ENCODE results near the gene ROGDI. TPM values are rescaled to one million over a fixed set of nuclear protein-coding genes. Genes with fewer than 3 reads are reported as not detected.

Gene ROGDI
- total and polyA plus RNA-seq, 7 donors = 23.4 to 72.8 (median 47.9) TPM

DNA sequence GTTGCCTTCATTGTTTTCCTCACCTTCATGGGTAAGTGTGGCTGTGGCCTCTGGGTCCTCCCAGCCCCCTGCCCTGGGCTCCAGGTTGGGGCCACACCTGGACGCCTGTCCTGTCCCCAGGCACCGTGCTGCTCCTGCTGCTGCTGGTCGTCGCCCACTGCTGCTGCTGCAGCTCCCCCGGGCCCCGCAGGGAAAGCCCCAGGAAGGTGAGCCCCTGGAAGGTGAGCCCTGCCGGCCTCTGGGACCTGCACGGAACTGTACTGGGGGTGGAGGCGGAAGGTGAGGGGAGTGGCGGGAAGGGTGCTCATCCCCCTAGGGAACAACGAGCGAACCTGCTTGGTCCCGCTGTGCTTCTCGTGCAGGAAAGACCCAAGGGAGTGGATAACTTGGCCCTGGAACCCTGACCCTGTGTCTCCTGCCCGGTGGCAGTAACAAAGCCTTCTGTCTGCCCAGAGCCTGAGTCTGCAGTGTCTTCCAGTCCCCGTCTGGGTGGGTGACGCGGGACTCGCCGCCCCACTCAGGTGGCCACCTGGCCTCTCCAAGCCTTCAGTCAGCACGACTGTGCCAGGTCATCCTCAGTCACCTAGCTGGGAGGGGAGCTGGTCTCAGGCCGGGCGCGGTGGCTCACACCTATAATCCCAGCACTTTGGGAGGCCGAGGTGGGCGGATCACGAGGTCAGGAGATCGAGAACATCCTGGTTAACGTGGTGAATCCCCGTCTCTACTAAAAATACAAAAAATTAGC is 6.4 kb downstream of the ROGDI start:
- Histone ChIP-seq H3K4me3 (peak overlapping the region in 1 of 4 donors; percentile 22), H3K9me3 (no peaks in the 10 kb centered on the region), H3K27me3 (no peaks in the 10 kb centered on the region), H3K36me3 (peaks cover 0 to 33% (median 13%) of the 10 kb centered on the region in 4 donors), H3K27ac (peak overlapping the region in 1 of 4 donors; percentile 26), H3K4me1 (peaks cover 0 to 8% (median 5%) of the 10 kb centered on the region in 4 donors)
- TF ChIP-seq, protein P1, sequence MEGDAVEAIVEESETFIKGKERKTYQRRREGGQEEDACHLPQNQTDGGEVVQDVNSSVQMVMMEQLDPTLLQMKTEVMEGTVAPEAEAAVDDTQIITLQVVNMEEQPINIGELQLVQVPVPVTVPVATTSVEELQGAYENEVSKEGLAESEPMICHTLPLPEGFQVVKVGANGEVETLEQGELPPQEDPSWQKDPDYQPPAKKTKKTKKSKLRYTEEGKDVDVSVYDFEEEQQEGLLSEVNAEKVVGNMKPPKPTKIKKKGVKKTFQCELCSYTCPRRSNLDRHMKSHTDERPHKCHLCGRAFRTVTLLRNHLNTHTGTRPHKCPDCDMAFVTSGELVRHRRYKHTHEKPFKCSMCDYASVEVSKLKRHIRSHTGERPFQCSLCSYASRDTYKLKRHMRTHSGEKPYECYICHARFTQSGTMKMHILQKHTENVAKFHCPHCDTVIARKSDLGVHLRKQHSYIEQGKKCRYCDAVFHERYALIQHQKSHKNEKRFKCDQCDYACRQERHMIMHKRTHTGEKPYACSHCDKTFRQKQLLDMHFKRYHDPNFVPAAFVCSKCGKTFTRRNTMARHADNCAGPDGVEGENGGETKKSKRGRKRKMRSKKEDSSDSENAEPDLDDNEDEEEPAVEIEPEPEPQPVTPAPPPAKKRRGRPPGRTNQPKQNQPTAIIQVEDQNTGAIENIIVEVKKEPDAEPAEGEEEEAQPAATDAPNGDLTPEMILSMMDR (IDR thresholded peaks at IDR 0.05) = no peak
- no peak for TF ChIP-seq POLR2AphosphoS5 (IDR thresholded peaks at IDR 0.05)
- no peak for TF ChIP-seq POLR2A (IDR thresholded peaks at IDR 0.05)
- TF ChIP-seq EP300 (IDR thresholded peaks at IDR 0.05) = no peak
- no peak for DNase-seq
- intact Hi-C loops (cut with DNase I) = no loop called here
- 25 to 74% methylated on average over 30 of the region's 30 CpGs for WGBS, 2 donors

DNA sequence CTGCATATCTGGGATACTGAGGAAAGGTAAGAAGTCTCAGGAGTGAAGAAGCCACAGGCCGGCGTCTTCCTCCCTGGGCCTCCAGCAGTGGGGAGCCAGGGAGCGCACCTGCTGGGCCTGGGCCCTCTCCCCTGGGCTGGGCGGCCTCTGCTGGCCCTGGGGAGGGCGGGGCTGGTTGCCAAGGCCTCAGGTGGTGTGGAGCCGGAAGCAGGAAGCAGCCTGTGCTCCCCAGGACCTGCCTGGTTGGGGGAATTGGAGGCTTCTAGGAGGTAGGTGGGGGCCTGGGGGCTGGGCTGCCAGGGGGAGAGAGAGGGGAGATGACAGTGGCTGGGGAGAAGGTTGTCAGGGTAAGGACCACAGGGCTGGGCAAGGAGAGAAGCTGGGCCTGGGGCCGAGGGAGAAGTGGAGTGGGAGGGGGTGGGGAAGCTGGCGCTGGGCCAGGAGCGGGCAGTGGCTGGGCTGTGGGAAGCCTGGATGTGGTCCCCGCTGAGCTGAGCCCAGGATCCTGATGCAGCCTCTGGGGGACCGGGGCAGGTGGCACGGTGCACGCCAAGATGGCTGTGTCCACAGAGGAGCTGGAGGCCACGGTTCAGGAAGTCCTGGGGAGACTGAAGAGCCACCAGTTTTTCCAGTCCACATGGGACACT is 7.1 kb downstream of the ROGDI start, which contains the start of gene SMIM22:
Gene SMIM22 (plus strand): TSS at position 189 of the 647 bp plus-strand sequence. CDS start 366 bp downstream, at position 555.
- intact Hi-C loops (cut with DNase I) = no loop called here

DNA sequence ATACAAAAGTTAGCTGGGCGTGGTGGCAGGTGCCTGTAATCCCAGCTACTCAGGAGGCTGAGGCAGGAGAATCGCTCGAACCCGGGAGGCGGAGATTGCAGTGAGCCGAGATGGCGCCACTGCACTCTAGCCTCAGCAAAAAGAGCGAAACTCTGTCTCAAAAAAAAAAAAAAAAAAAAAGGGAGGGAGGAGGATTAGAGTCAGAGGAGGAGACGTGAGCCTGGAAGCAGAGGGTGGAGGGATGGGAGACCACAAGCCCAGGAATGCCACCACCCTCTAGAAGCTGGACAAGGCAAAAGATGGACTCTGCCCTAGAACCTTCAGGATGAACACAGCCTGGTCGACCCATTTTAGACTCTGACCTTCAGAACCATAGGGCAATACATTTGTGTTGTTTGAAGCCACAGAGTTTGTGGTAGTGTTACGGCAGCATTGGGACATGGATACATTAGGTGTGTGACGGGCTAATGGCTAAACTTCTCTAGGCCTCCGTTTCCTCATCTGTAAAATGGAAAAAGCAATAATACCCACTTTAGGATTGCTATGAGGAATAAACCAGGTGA is 9.4 kb downstream of the ROGDI start:
- Histone ChIP-seq H3K9me3 (no peaks in the 10 kb centered on the region), H3K27me3 (no peaks in the 10 kb centered on the region), H3K4me1 (no peaks in the 10 kb centered on the region), H3K27ac (no peak overlapping the region), H3K36me3 (peaks cover 0 to 16% (median 5%) of the 10 kb centered on the region in 4 donors), H3K4me3 (no peak overlapping the region)
- no peak for DNase-seq
- no peak for TF ChIP-seq POLR2A (IDR thresholded peaks at IDR 0.05)
- TF ChIP-seq POLR2AphosphoS5 (IDR thresholded peaks at IDR 0.05) = no peak
- TF ChIP-seq, protein P1 (IDR thresholded peaks at IDR 0.05) = no peak
- TF ChIP-seq EP300 (IDR thresholded peaks at IDR 0.05) = no peak
- WGBS, 2 donors = 81 to 85% methylated on average over 13 of the region's 13 CpGs
- intact Hi-C loops (cut with DNase I) = no loop called here

More for the DNA sequence above, 7.1 kb downstream of the ROGDI start, which contains the start of gene SMIM22:
- TF ChIP-seq EP300 (IDR thresholded peaks at IDR 0.05) = no peak
- TF ChIP-seq POLR2A (IDR thresholded peaks at IDR 0.05) = peak in 1 of 2 donors; percentile 9
- Histone ChIP-seq H3K27ac (peak within 1 kb of the TSS in 1 of 4 donors; percentile 26), H3K4me1 (peaks cover 0 to under 1% (median 0%) of the 10 kb centered on the region in 4 donors), H3K4me3 (peak within 1 kb of the TSS in 1 of 4 donors; percentile 22), H3K9me3 (no peaks in the 10 kb centered on the region), H3K27me3 (no peaks in the 10 kb centered on the region), H3K36me3 (peaks cover 0 to 33% (median 13%) of the 10 kb centered on the region in 4 donors)
- no peak for DNase-seq
- WGBS, 2 donors = 12 to 74% methylated on average over 14 of the region's 14 CpGs

DNA sequence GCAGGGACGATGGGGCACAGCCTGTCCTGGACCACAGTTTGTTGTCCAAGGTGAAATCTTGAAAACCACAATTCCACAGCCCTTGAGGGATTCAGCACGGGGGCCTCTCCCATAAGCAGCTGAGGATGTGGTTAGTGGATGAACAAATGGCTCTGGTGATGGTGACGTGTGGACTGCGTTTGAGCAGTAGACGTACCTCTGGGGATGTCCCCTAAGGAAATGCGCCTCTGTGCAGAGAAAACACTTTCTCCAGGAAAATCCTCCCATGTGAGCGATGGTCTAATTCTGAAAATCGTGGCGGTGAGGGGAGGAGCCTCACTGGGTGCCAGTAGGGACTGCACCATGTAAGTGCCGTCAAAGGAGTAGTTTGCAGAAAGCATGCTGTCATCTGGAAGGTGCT is 11.6 kb downstream of the ROGDI start:
- no peaks in the 10 kb centered on the region for H3K9me3 ChIP-seq
- no peaks in the 10 kb centered on the region for H3K27me3 ChIP-seq
- H3K36me3 ChIP-seq = no peaks in the 10 kb centered on the region
- no peak overlapping the region for H3K4me3 ChIP-seq
- H3K27ac ChIP-seq = no peak overlapping the region
- 68 to 87% methylated on average over 10 of the region's 10 CpGs for WGBS, 2 donors
- DNase-seq = no peak
- no peak for TF ChIP-seq POLR2AphosphoS5 (IDR thresholded peaks at IDR 0.05)
- TF ChIP-seq EP300 (IDR thresholded peaks at IDR 0.05) = no peak
- TF ChIP-seq, protein P1 (IDR thresholded peaks at IDR 0.05) = no peak
- no peak for TF ChIP-seq POLR2A (IDR thresholded peaks at IDR 0.05)
- H3K4me1 ChIP-seq = no peaks in the 10 kb centered on the region
- intact Hi-C loops (cut with DNase I) = no loop called here

DNA sequence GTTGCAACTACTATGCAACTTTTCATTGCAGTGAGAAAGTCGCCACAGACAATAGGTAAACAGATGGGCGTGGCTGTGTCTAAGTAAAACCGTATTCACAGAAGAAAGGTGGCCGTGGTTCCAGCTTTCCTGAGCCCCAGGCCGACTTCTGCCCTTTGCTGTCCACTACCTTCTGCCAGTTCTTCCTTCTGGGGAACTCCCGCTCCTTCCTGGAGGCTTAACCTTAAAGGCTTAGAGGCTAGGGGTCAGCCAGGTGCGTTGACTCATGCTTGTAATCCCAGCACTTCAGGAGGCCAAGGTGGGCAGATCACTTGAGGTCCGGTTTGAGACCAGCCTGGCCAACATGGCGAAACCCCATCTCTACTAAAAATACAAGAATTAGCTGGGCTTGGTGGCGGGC is 12.2 kb downstream of the ROGDI start:
- Histone ChIP-seq H3K27me3 (no peaks in the 10 kb centered on the region), H3K4me3 (no peak overlapping the region)

More for the DNA sequence above, 12.2 kb downstream of the ROGDI start:
- no peak for TF ChIP-seq EP300 (IDR thresholded peaks at IDR 0.05)
- TF ChIP-seq, protein P1 (IDR thresholded peaks at IDR 0.05) = no peak
- no peak for TF ChIP-seq POLR2AphosphoS5 (IDR thresholded peaks at IDR 0.05)
- no peak for TF ChIP-seq POLR2A (IDR thresholded peaks at IDR 0.05)
- WGBS, 2 donors = 45 to 78% methylated on average over 10 of the region's 10 CpGs
- no peak for DNase-seq
- intact Hi-C loops (cut with DNase I) = no loop called here
- no peak overlapping the region for H3K27ac ChIP-seq
- no peaks in the 10 kb centered on the region for H3K36me3 ChIP-seq
- no peaks in the 10 kb centered on the region for H3K4me1 ChIP-seq
- no peaks in the 10 kb centered on the region for H3K9me3 ChIP-seq

Data from sigmoid colon (tissue), 7 donors.